Measurements from ENCODE around the gene NXF2.
"Not testable (repeated sequence)": the region's sequence is repeated elsewhere in the genome, so short reads cannot be mapped to it uniquely, and the experiment has no call there.

DNA sequence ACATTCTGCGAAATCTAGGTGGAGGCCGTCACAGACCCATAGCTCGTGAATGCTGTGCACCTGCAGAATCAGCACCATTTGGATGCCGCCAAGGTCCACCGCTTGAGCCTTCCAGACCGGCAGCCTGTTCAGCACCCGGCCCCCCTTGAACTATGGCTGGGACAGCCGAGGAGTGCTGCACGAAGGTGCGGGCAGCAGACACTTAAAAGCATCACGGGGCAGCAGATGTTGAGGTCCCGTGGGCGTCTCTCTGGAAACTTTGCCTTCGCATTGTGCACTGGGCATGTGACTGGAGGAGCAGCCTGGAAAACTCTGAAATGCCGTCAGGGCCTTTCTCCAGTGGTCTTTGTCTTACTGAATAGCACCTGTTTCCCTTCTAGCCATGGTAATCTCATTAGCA is 6.7 kb upstream of the NXF2 start:
- not testable (repeated sequence) for TF ChIP-seq CTCF, POLR2A (IDR thresholded peaks at IDR 0.05)
